Measurements from ENCODE around the gene KCNC3. TPM values are rescaled to one million over a fixed set of nuclear protein-coding genes. Genes with fewer than 3 reads are reported as not detected.

KCNC3 gene
- total and polyA plus RNA-seq, 10 of the 15 experiments (the other 5 are each of a cell fraction or from before 2014, with no cell fraction given): 0.08 to 3.8 (median 0.44) TPM; not detected in 2

GRCh38 chr19:50357178-50358100 lies 28.3 kb upstream of the KCNC3 start (continued):
- TF ChIP-seq SKIL (IDR thresholded peaks at IDR 0.05; ENCODE audit: low read depth, poor library complexity, severe bottlenecking) (peak; percentile 70), RAD21 (IDR thresholded peaks at IDR 0.05; ENCODE audit: insufficient read depth, low read depth, low read length) (peak; percentile 84), NKRF (conservative IDR thresholded peaks at IDR 0.05) (no peak), SMARCA5 (IDR thresholded peaks at IDR 0.05) (peak; percentile 41; the same call in 1 of the 2 replicates), JUND (IDR thresholded peaks at IDR 0.05; ENCODE audit: low read depth, low read length) (peak; percentile 50; the same call in 1 of the 2 replicates), SPI1 (IDR thresholded peaks at IDR 0.05; ENCODE audit: borderline replicate concordance, insufficient read depth, low read depth, low read length) (no peak; the same call in 1 of the 2 replicates), RCOR1 (conservative IDR thresholded peaks at IDR 0.05; ENCODE audit: low read depth, low read length) (no peak), BMI1 (IDR thresholded peaks at IDR 0.05; ENCODE audit: borderline replicate concordance) (no peak), SUPT20H (IDR thresholded peaks at IDR 0.05; ENCODE audit: borderline replicate concordance, control insufficient read depth, low read depth, low read length) (no peak), ATF7 (IDR thresholded peaks at IDR 0.05; ENCODE audit: low read depth) (peak; percentile 99), ATF2 (IDR thresholded peaks at IDR 0.05; ENCODE audit: low read length) (peak; percentile 86), ZNF207 (IDR thresholded peaks at IDR 0.05; ENCODE audit: borderline replicate concordance) (0 out of 2 replicates have a peak, but pooled peaks have one; percentile 34), RAD51 (IDR thresholded peaks at IDR 0.05) (no peak), POLR2A (IDR thresholded peaks at IDR 0.05; ENCODE audit: low read depth, low read length) (peak; percentile 70), NFXL1 (IDR thresholded peaks at IDR 0.05; ENCODE audit: borderline replicate concordance) (no peak), SP1 (IDR thresholded peaks at IDR 0.05; ENCODE audit: low read depth, low read length) (peak; percentile 14), EGR1 (IDR thresholded peaks at IDR 0.05; ENCODE audit: borderline replicate concordance in 1 of 2, low read depth in 2 of 2, low read length in 2 of 2) (peak in 1 of 2 experiments; percentile 88; a peak in 2 of 3 replicates), TCF3 (IDR thresholded peaks at IDR 0.05; ENCODE audit: borderline replicate concordance, insufficient read depth, low read depth, low read length) (peak; percentile 63; the same call in 1 of the 2 replicates), SRF (IDR thresholded peaks at IDR 0.05; ENCODE audit: low read depth in 2 of 2, low read length in 2 of 2) (no peak), EP300 (IDR thresholded peaks at IDR 0.05; ENCODE audit: borderline replicate concordance in 1 of 2, control insufficient read depth in 1 of 2, low read depth in 2 of 2, low read length in 2 of 2) (0 out of 4 replicates have a peak, but pooled peaks of 1 of the 2 experiments have one; percentile 31), SIN3A (IDR thresholded peaks at IDR 0.05; ENCODE audit: low read depth, low read length) (no peak)
- TF ChIP-seq, protein P1, sequence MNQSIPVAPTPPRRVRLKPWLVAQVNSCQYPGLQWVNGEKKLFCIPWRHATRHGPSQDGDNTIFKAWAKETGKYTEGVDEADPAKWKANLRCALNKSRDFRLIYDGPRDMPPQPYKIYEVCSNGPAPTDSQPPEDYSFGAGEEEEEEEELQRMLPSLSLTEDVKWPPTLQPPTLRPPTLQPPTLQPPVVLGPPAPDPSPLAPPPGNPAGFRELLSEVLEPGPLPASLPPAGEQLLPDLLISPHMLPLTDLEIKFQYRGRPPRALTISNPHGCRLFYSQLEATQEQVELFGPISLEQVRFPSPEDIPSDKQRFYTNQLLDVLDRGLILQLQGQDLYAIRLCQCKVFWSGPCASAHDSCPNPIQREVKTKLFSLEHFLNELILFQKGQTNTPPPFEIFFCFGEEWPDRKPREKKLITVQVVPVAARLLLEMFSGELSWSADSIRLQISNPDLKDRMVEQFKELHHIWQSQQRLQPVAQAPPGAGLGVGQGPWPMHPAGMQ (IDR thresholded peaks at IDR 0.05; ENCODE audit: borderline replicate concordance): no peak
